ENCODE results near the gene RBM20. TPM values are rescaled to one million over a fixed set of nuclear protein-coding genes. Genes with fewer than 3 reads are reported as not detected.

RBM20 gene
- total RNA-seq, 1 donor from 2014 or later = 1.0 TPM

GRCh38 chr10:110668443-110668842 is 24.3 kb downstream of the RBM20 start:
- H3K9me3 Mint-ChIP-seq (ENCODE audit: unreplicated experiment) = no peaks in the 10 kb centered on the region
- no peak for DNase-seq (ENCODE audit: low spot score)
- peaks cover 2% of the 10 kb centered on the region for H3K4me1 Mint-ChIP-seq (ENCODE audit: unreplicated experiment)
- H3K36me3 Mint-ChIP-seq (ENCODE audit: low read depth, unreplicated experiment) = no peaks in the 10 kb centered on the region
- no peak overlapping the region for H3K27ac Mint-ChIP-seq (ENCODE audit: unreplicated experiment)
- no peak overlapping the region for H3K4me3 Mint-ChIP-seq (ENCODE audit: unreplicated experiment)
- H3K27me3 Mint-ChIP-seq (ENCODE audit: unreplicated experiment) = peaks cover 6% of the 10 kb centered on the region
- no peak for TF ChIP-seq CTCF (IDR thresholded peaks at IDR 0.05; ENCODE audit: unreplicated experiment)

- no peak for TF ChIP-seq CTCF (IDR thresholded peaks at IDR 0.05; ENCODE audit: unreplicated experiment)
- no peak overlapping the region for H3K27ac Mint-ChIP-seq (ENCODE audit: unreplicated experiment)
- no peak for DNase-seq (ENCODE audit: low spot score)
- H3K9me3 Mint-ChIP-seq (ENCODE audit: unreplicated experiment) = no peaks in the 10 kb centered on the region
- H3K36me3 Mint-ChIP-seq (ENCODE audit: low read depth, unreplicated experiment) = no peaks in the 10 kb centered on the region
- H3K27me3 Mint-ChIP-seq (ENCODE audit: unreplicated experiment) = peaks cover 6% of the 10 kb centered on the region
- peaks cover 2% of the 10 kb centered on the region for H3K4me1 Mint-ChIP-seq (ENCODE audit: unreplicated experiment)
- H3K4me3 Mint-ChIP-seq (ENCODE audit: unreplicated experiment) = no peak overlapping the region
Observed at GRCh38 chr10:110670335-110670734, 26.2 kb downstream of the RBM20 start.

- DNase-seq (ENCODE audit: low spot score) = peak; percentile 86
- peak; percentile 79 for TF ChIP-seq CTCF (IDR thresholded peaks at IDR 0.05; ENCODE audit: unreplicated experiment)
- peaks cover 3% of the 10 kb centered on the region for H3K27me3 Mint-ChIP-seq (ENCODE audit: unreplicated experiment)
- H3K27ac Mint-ChIP-seq (ENCODE audit: unreplicated experiment) = no peak overlapping the region
- H3K4me3 Mint-ChIP-seq (ENCODE audit: unreplicated experiment) = peak overlapping the region; percentile 85
- peaks cover 4% of the 10 kb centered on the region for H3K4me1 Mint-ChIP-seq (ENCODE audit: unreplicated experiment)
- no peaks in the 10 kb centered on the region for H3K36me3 Mint-ChIP-seq (ENCODE audit: low read depth, unreplicated experiment)
- no peaks in the 10 kb centered on the region for H3K9me3 Mint-ChIP-seq (ENCODE audit: unreplicated experiment)
Observed at GRCh38 chr10:110671788-110672579, 27.8 kb downstream of the RBM20 start.

- Mint-ChIP-seq H3K4me3 (ENCODE audit: unreplicated experiment) (peak overlapping the region; percentile 85), H3K4me1 (ENCODE audit: unreplicated experiment) (peaks cover 4% of the 10 kb centered on the region), H3K27ac (ENCODE audit: unreplicated experiment) (no peak overlapping the region), H3K36me3 (ENCODE audit: low read depth, unreplicated experiment) (no peaks in the 10 kb centered on the region), H3K9me3 (ENCODE audit: unreplicated experiment) (no peaks in the 10 kb centered on the region), H3K27me3 (ENCODE audit: unreplicated experiment) (peaks cover 3% of the 10 kb centered on the region)
- DNase-seq (ENCODE audit: low spot score) = no peak
- TF ChIP-seq CTCF (IDR thresholded peaks at IDR 0.05; ENCODE audit: unreplicated experiment) = no peak
Observed at GRCh38 chr10:110672580-110672919, 28.4 kb downstream of the RBM20 start.

- TF ChIP-seq CTCF (IDR thresholded peaks at IDR 0.05; ENCODE audit: unreplicated experiment) = no peak
- no peaks in the 10 kb centered on the region for H3K36me3 Mint-ChIP-seq (ENCODE audit: low read depth, unreplicated experiment)
- H3K4me3 Mint-ChIP-seq (ENCODE audit: unreplicated experiment) = no peak overlapping the region
- H3K4me1 Mint-ChIP-seq (ENCODE audit: unreplicated experiment) = peaks cover 14% of the 10 kb centered on the region
- DNase-seq (ENCODE audit: low spot score) = no peak
- H3K27me3 Mint-ChIP-seq (ENCODE audit: unreplicated experiment) = peaks cover 3% of the 10 kb centered on the region
- H3K9me3 Mint-ChIP-seq (ENCODE audit: unreplicated experiment) = no peaks in the 10 kb centered on the region
- H3K27ac Mint-ChIP-seq (ENCODE audit: unreplicated experiment) = no peak overlapping the region
Observed at GRCh38 chr10:110676016-110676415, 31.9 kb downstream of the RBM20 start.
